ENCODE data around the gene RAB38.

RAB38 gene

DNA sequence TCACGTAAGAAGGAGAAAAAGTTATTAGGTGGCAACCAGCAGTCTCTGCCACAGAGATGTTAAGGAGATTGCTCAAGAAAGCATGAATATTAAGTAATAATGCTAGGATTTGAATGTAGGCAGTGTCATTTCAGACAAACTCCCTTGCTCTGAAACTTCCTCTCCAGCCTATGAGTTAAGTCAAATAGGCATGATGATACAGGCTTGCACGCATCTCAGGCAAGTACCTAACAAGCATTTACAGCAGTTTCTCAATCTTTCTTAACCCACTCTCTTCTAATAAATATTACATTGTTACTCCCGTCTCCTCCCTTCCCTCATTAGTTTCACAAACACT is 72.7 kb downstream of the RAB38 start:
- no peak for DNase-seq

DNA sequence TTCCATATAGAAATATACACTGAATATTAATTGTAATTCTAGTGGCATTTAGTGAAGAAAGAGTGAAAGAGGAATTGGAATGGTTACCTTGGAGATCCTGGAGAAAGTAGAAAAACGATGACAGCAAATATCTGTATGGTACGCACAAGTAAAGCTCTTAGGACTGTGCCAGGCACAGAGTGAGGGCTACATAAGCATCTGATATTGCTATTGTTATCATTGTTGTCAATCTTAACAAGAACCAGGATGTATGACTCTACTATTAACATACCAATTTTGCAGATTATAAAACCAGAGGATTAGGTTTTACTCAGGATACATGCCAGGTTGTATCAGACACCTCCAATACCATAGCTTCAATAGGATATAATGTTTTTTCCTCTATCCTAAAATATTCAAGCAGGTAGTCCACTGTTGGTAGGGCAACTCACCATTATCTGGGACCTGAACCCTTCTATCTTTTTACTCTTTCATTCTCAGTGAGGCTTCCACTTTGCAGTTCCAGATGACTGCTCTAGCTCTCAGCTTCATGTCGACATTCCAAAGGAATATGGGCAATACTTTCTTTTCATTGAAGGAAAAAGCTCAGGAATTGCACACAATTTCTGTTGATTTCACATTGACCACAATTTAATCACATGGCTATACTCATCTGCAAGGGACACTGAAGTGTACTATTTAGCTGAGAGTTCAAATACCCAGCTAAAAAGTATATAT is 73.2 kb downstream of the RAB38 start:
- DNase-seq, result no peak

- no peak for DNase-seq
Measured at GRCh38 chr11:88100151-88100550, 75.1 kb downstream of the RAB38 start.

GRCh38 chr11:88098289-88098688 is 77.0 kb downstream of the RAB38 start:
- DNase-seq, result no peak

- DNase-seq, result no peak
Measured at GRCh38 chr11:88089134-88089533, 86.1 kb downstream of the RAB38 start.

DNA sequence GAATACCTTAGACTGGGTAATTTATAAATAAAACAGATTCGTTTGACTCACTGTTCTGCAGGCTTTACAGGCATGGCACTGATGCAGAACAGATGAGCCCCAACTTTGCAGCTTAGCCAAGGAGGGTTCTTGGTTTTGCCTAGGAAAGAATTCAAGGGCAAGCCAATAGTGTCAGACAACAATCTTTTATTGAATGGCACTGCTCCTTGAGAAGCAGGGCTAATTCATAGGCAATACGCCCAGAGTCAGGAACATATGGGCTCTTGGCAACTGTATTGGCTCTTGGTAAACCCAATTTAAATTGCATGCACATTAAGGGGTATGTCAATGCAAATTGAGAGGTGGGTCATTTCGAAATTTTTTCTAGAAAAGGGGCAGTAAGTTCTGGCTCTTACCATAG is 87.9 kb downstream of the RAB38 start:
- no peak for DNase-seq

GRCh38 chr11:88086297-88086696 is 88.9 kb downstream of the RAB38 start:
- no peak for DNase-seq

- no peak for DNase-seq
Measured at GRCh38 chr11:88070437-88070836, 104.8 kb downstream of the RAB38 start.

- no peak for DNase-seq
Measured at GRCh38 chr11:88068848-88069554, 106.2 kb downstream of the RAB38 start.

- no peak for DNase-seq
Measured at GRCh38 chr11:88066090-88066489, 109.2 kb downstream of the RAB38 start.

DNA sequence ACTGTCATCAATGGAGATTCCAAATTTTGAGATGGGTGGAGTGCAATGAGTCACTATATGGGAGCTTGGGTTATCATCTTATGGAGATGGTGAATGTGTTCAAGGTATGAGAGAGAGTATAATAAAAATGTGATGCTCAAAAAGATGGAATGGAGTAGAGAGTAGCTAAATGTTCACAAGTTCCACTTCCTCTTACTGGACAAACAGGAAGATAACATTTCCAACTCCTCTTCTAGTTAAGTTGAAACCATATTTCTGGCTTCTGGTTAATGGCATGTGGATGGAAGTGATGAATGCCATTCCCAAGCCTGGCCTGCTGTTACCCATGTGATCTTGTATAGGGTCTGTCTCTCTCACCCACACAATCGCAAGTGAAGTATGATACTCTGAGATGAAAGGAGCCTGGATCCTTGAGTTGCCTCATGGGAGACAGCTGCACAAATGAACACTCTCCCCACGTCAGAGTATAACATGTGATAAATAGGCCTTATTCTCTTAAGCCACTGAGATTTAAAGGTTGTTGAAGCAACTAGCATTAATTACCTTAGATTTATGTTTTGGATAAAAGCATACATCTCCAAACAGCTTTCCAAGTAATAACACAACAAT is 111.0 kb downstream of the RAB38 start:
- no peak for DNase-seq
